ENCODE measurements around the gene DNAJC4. TPM values are rescaled to one million over a fixed set of nuclear protein-coding genes. Genes with fewer than 3 reads are reported as not detected.

The DNAJC4 gene
- total and polyA plus RNA-seq, 2 experiments from 2014 or later, result 12.8 to 58.4 TPM

DNA sequence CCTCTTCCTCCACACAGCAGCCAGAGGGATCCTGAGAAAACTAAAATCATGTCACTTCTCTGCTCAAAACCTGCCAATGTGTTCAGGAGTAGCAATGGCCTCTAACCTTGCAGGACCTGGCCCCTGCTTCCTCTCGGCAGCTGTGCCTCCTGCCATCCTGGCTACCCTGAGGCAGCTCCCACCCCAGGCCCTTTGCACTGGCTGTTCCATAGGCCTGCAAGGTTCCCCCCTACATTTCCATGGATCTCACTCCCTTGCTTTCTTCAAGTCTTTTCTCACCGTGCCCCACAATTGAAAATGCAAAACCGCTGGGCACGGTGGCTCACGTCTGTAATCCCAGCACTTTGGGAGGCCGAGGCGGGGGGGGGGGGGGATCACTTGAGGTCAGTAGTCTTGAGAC, 46.5 kb upstream of the DNAJC4 start:
- Histone ChIP-seq H3K9me2 (replicated peaks; ENCODE audit: insufficient read depth) (no peaks in the 10 kb centered on the region), H3K79me2 (peaks cover 18% of the 10 kb centered on the region), H3K4me3 (no peak overlapping the region), H4K20me1 (ENCODE audit: insufficient read depth, poor library complexity, severe bottlenecking) (peaks cover 7% of the 10 kb centered on the region), H3K27ac (peak overlapping the region; percentile 80), H2AFZ (no peak overlapping the region), H3K36me3 (replicated peaks; ENCODE audit: insufficient read depth, low read depth) (no peaks in the 10 kb centered on the region), H3K27me3 (no peaks in the 10 kb centered on the region), H3K4me1 (ENCODE audit: insufficient read depth) (peaks cover 30% of the 10 kb centered on the region), H3K9me3 (ENCODE audit: low read depth) (no peaks in the 10 kb centered on the region), H3K4me2 (peak overlapping the region; percentile 83)
- no peak for DNase-seq (ENCODE audit: low spot score)
- WGBS (ENCODE audit: low lambda C conversion rate, missing lambda C conversion rate), result 93% methylated on average over 6 of the region's 7 CpGs
- TF ChIP-seq EZH2phosphoT487 (IDR thresholded peaks at IDR 0.05; ENCODE audit: low read depth, severe bottlenecking, unreplicated experiment) (no peak), EZH2 (IDR thresholded peaks at IDR 0.05; ENCODE audit: borderline replicate concordance) (no peak)
- TF ChIP-seq, protein P1, sequence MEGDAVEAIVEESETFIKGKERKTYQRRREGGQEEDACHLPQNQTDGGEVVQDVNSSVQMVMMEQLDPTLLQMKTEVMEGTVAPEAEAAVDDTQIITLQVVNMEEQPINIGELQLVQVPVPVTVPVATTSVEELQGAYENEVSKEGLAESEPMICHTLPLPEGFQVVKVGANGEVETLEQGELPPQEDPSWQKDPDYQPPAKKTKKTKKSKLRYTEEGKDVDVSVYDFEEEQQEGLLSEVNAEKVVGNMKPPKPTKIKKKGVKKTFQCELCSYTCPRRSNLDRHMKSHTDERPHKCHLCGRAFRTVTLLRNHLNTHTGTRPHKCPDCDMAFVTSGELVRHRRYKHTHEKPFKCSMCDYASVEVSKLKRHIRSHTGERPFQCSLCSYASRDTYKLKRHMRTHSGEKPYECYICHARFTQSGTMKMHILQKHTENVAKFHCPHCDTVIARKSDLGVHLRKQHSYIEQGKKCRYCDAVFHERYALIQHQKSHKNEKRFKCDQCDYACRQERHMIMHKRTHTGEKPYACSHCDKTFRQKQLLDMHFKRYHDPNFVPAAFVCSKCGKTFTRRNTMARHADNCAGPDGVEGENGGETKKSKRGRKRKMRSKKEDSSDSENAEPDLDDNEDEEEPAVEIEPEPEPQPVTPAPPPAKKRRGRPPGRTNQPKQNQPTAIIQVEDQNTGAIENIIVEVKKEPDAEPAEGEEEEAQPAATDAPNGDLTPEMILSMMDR (IDR thresholded peaks at IDR 0.05; ENCODE audit: poor library complexity), result no peak

DNA sequence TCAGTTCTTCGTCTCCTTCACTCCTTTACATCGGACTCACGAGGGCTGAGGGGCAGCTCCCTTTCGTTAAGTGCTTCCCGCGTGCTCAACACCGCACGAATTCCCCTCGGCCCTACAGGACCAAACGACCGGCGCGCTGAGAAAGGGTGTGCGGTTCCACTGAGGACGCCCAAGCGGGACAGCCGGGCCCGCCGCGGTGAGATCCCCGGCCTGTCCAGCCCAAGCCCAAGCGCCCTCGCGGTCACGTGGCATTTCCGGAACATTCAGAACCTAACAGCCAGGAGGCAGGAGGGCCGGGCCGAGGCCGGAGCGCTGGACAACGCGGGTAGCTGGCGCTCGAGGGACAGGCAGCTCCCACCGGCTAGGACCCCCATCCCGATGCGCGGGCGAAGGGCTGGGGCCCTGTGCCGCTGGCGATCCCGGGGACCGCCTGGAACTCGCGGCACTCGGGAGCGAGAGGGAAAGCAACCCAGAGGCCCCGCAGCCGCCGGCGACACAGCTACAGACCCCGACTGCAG, 45.1 kb upstream of the DNAJC4 start:
- Histone ChIP-seq H3K4me2 (peak overlapping the region; percentile 83), H3K4me1 (ENCODE audit: insufficient read depth) (peaks cover 30% of the 10 kb centered on the region), H3K27me3 (no peaks in the 10 kb centered on the region), H3K36me3 (replicated peaks; ENCODE audit: insufficient read depth, low read depth) (no peaks in the 10 kb centered on the region), H3K9me2 (replicated peaks; ENCODE audit: insufficient read depth) (no peaks in the 10 kb centered on the region), H3K9me3 (ENCODE audit: low read depth) (no peaks in the 10 kb centered on the region), H2AFZ (peak overlapping the region; percentile 6), H4K20me1 (ENCODE audit: insufficient read depth, poor library complexity, severe bottlenecking) (peaks cover 18% of the 10 kb centered on the region), H3K27ac (peak overlapping the region; percentile 80), H3K4me3 (peak overlapping the region; percentile 16), H3K79me2 (peaks cover 18% of the 10 kb centered on the region)
- DNase-seq (ENCODE audit: low spot score), result peak; percentile 92
- under 1% methylated on average over 50 of the region's 52 CpGs for WGBS (ENCODE audit: low lambda C conversion rate, missing lambda C conversion rate)
- TF ChIP-seq EZH2 (IDR thresholded peaks at IDR 0.05; ENCODE audit: borderline replicate concordance), result no peak
- TF ChIP-seq, protein P1 (IDR thresholded peaks at IDR 0.05; ENCODE audit: poor library complexity), result peak; percentile 40

DNA sequence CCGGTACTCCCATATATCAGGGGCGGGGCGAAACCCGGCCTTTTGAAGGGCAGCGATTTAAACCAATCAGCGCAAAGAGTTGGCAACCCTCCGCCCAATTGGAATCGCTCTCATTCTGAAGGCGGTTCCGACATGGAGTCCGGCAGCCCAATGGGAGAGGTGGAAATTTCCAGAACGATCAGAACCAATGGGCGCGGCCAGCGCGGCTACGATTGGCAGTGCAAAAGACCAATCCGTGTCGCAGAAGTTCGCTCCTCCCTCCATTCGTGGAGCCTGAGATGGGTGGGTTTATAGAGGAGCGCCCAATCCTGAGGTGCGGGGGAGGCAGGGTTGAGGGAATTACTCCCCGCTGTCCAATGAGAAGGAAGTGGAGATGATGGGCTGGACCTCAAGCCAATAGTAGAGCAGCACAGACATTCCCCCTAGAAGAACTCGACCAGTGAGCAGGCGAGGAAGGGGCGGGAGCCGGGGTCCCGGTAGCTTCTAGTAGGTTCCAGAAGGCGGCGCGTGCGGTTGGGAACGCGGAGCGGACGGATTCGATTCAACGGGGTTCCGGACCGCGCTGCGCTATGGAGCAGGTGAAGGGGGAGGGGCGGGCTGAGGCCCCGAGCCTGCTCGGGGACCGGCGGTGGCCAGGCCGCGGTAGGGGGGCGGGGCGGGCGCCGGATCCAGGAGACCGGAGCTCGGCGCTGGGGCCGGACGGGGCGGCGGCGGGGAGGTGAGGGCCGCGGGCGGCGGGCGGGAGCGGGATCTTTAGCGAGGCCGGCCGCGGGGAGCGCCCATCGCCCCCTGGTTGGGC, 44.5 kb upstream of the DNAJC4 start, which contains the start of gene STIP1:
Gene STIP1 (plus strand): TSS at position 479 of the 799 bp plus-strand sequence. CDS start 91 bp downstream, at position 570.
- Histone ChIP-seq H3K4me1 (ENCODE audit: insufficient read depth) (peaks cover 25% of the 10 kb centered on the region), H3K79me2 (peaks cover 18% of the 10 kb centered on the region), H3K27me3 (no peaks in the 10 kb centered on the region), H3K36me3 (replicated peaks; ENCODE audit: insufficient read depth, low read depth) (no peaks in the 10 kb centered on the region), H3K4me3 (peak within 1 kb of the TSS; percentile 16), H2AFZ (peak within 1 kb of the TSS; percentile 6), H4K20me1 (ENCODE audit: insufficient read depth, poor library complexity, severe bottlenecking) (peaks cover 24% of the 10 kb centered on the region), H3K9me2 (replicated peaks; ENCODE audit: insufficient read depth) (no peaks in the 10 kb centered on the region), H3K27ac (peak within 1 kb of the TSS; percentile 80), H3K9me3 (ENCODE audit: low read depth) (no peaks in the 10 kb centered on the region), H3K4me2 (peak within 1 kb of the TSS; percentile 83)
- TF ChIP-seq EZH2phosphoT487 (IDR thresholded peaks at IDR 0.05; ENCODE audit: low read depth, severe bottlenecking, unreplicated experiment) (no peak), EZH2 (IDR thresholded peaks at IDR 0.05; ENCODE audit: borderline replicate concordance) (no peak)
- TF ChIP-seq, protein P1 (IDR thresholded peaks at IDR 0.05; ENCODE audit: poor library complexity), result peak; percentile 44
- WGBS (ENCODE audit: low lambda C conversion rate, missing lambda C conversion rate), result 2% methylated on average over 42 of the region's 74 CpGs
- peak; percentile 100 for DNase-seq (ENCODE audit: low spot score)

Measured in hepatocyte (in vitro differentiated cells).